Kidney epithelial cell (primary cell): Measurements from ENCODE around the gene SDR42E1. TPM values are rescaled to one million over a fixed set of nuclear protein-coding genes. Genes with fewer than 3 reads are reported as not detected.

ENCODE experiments used
- DNase-seq: peaks from one replicate; pipeline ENCODE4 v3.0.0-alpha.2; 2010; ENCODE audit warnings: low read depth
- H3K27me3 ChIP-seq: 2 replicates; pipeline ENCODE4 v1.6.0; 2011; ENCODE audit warnings: low read length; ENCODE audit not compliant: control insufficient read depth, insufficient read depth
- H3K36me3 ChIP-seq: 2 replicates; pipeline ENCODE4 v1.5.1; 2011; ENCODE audit warnings: low read length; ENCODE audit not compliant: control insufficient read depth, insufficient read depth
- H3K4me3 ChIP-seq: 2 replicates; pipeline ENCODE4 v1.5.1; 2011; ENCODE audit warnings: low read depth, mild to moderate bottlenecking, control low read depth, low read length
- CTCF ChIP-seq: IDR thresholded peaks from 2 replicates; pipeline ENCODE4 v1.5.1; 2011; ENCODE audit warnings: mild to moderate bottlenecking, moderate library complexity, low read length, control low read depth, inconsistent platforms; ENCODE audit not compliant: insufficient read depth, poor library complexity, severe bottlenecking
- total RNA-seq: library from RNA; depleted of rRNA; stranded (reverse); fragments of >200 nt; gene quantifications from 2 replicates; pipeline ENCODE4 v1.2.3, GENCODE V29; 2015

The SDR42E1 gene
- total RNA-seq, 1 donor from 2014 or later, result 9.5 TPM

GRCh38 chr16:82047374-82047773, 36.1 kb upstream of the SDR42E1 start:
- DNase-seq, result no peak
- Histone ChIP-seq H3K4me3 (no peak overlapping the region), H3K36me3 (no peaks in the 10 kb centered on the region), H3K27me3 (no peaks in the 10 kb centered on the region)
- no peak for TF ChIP-seq CTCF

GRCh38 chr16:82046941-82047340, 35.7 kb upstream of the SDR42E1 start:
- DNase-seq, result no peak
- Histone ChIP-seq H3K36me3 (no peaks in the 10 kb centered on the region), H3K27me3 (no peaks in the 10 kb centered on the region), H3K4me3 (no peak overlapping the region)
- no peak for TF ChIP-seq CTCF

- Histone ChIP-seq H3K27me3 (no peaks in the 10 kb centered on the region), H3K36me3 (no peaks in the 10 kb centered on the region), H3K4me3 (no peak overlapping the region)
- DNase-seq, result no peak
- no peak for TF ChIP-seq CTCF
Measured at GRCh38 chr16:82046541-82046940, 35.3 kb upstream of the SDR42E1 start.

GRCh38 chr16:82045465-82045864, 34.2 kb upstream of the SDR42E1 start:
- TF ChIP-seq CTCF, result no peak
- no peak for DNase-seq
- Histone ChIP-seq H3K36me3 (no peaks in the 10 kb centered on the region), H3K4me3 (no peak overlapping the region), H3K27me3 (no peaks in the 10 kb centered on the region)

DNA sequence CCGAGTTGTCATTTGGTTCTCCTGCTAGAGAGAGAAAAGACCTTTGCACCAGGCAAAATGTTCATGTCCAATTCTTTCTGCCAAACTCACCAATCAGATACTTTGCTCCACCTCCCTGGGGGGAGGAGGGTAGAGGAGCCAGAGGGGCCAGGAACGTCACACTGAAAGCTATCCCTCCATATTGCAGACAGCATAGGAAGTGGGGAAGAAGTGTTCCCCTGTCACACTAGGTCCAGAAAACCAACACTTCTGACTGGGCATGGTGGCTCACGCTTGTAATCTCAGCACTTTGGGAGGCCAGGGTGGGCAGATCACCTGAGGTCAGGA, 33.3 kb upstream of the SDR42E1 start:
- no peak for TF ChIP-seq CTCF
- no peaks in the 10 kb centered on the region for H3K27me3 ChIP-seq
- no peak for DNase-seq
- no peaks in the 10 kb centered on the region for H3K36me3 ChIP-seq
- no peak overlapping the region for H3K4me3 ChIP-seq

- no peaks in the 10 kb centered on the region for H3K27me3 ChIP-seq
- no peaks in the 10 kb centered on the region for H3K36me3 ChIP-seq
- peak; percentile 35 for DNase-seq
- TF ChIP-seq CTCF, result no peak
- H3K4me3 ChIP-seq, result no peak overlapping the region
Measured at GRCh38 chr16:82043680-82044584, 32.7 kb upstream of the SDR42E1 start.
